GM19099 (cell line): ENCODE measurements around the gene ARL5A.

ENCODE experiments used
- POLR2A ChIP-seq: IDR thresholded peaks from 3 replicates; pipeline ENCODE4 v1.6.1; 2011; ENCODE audit warnings: low read depth; ENCODE audit not compliant: insufficient read length; ENCODE audit errors: extremely low read depth

The ARL5A gene

GRCh38 chr2:151789055-151789834 lies 39.0 kb downstream of the ARL5A start:
- no peak for TF ChIP-seq POLR2A

DNA sequence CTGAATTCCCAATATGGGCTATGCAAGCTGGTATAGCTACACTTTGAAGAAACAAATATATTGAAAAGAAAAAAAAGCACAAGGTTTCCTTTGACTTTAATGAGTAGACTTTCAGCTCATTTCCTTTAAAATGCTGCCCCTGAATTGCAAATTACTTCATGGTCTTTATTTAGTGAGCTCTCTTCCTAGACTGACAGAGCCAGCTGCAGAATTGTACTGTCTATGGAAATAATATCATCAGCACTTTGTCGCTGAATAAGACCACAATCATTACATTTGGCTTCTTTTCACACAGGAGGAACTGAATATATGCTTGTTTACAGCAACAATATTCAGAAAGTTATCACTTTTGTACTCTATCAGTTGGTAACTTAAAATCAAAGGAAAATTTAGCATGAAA lies 41.7 kb downstream of the ARL5A start:
- no peak for TF ChIP-seq POLR2A

- TF ChIP-seq POLR2A = no peak
Measured at GRCh38 chr2:151786077-151786476, 42.1 kb downstream of the ARL5A start.

DNA sequence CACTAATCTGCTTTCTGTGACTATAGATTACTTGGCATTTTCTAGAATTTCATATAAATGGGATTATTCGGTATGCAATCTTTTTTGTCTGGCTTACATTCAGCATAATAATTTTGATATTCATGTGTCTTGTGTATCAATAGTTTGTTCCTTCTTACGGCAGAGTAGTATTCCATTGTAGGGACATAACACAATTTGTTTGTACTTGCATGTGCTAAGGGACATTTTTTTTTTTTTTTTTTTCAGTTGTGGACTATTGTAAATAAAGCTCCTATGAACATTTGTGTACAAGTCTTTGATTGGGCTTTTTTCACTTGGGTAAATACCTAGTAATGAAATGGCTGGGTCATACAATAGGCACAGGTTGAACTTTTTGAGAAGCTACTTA lies 45.1 kb downstream of the ARL5A start:
- no peak for TF ChIP-seq POLR2A

DNA sequence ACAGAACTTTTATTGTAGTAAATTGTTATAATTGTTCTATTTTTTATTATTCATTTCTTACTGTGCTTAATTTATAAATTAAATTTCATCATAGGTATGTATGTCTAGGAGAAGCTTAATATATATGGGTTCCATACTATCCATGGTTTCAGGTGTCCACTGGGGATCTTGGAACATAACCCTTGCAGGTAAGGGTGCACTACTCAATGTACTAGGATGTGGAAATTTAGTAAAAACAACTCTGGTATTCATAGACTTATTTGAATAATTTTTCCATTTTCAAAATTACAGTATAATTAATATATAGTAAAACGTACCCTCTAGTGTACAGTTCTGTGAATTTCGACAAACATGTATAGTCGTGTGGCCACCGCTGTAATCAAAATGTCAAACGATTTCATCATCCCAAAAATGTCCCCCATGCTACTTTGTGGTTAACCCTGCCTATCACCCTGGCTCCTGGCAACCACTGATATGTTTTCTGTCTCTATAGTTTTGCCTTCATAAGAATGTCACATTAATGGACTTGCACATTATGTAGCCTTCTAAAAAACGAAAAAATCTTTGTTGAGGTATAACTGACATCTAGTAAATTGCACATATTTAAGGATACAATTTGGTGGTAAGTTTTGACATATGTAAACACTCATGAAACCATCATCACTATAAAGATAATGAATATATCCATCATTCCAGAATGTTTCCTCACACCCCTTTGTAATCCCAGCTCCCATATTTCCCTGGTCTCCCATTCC lies 45.7 kb downstream of the ARL5A start:
- no peak for TF ChIP-seq POLR2A

GRCh38 chr2:151781642-151782041 lies 46.6 kb downstream of the ARL5A start:
- no peak for TF ChIP-seq POLR2A

- no peak for TF ChIP-seq POLR2A
Measured at GRCh38 chr2:151780938-151781337, 47.3 kb downstream of the ARL5A start.

GRCh38 chr2:151777935-151778334 lies 50.3 kb downstream of the ARL5A start:
- no peak for TF ChIP-seq POLR2A

- no peak for TF ChIP-seq POLR2A
Measured at GRCh38 chr2:151777487-151777886, 50.7 kb downstream of the ARL5A start.

DNA sequence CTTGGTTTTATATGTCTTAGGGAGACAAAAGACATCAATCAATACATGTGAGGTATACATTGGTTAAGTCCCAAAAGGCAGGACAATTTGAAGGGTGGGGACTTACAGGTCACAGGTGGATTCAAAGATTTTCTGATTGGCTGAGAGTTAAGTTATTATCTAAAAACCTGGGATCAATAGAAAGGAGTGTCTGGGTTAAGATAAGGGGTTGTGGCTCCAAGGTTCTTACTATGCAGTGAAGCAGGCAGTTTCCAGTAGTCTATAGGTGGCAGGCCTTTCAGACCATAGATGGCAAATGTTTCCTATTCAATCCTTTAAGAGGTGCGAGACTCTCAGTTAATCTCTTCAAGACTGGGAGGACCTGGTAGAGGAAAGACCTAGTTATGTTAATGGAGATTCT lies 51.9 kb downstream of the ARL5A start:
- TF ChIP-seq POLR2A = no peak

- TF ChIP-seq POLR2A = no peak
Measured at GRCh38 chr2:151775057-151775740, 53.0 kb downstream of the ARL5A start.

DNA sequence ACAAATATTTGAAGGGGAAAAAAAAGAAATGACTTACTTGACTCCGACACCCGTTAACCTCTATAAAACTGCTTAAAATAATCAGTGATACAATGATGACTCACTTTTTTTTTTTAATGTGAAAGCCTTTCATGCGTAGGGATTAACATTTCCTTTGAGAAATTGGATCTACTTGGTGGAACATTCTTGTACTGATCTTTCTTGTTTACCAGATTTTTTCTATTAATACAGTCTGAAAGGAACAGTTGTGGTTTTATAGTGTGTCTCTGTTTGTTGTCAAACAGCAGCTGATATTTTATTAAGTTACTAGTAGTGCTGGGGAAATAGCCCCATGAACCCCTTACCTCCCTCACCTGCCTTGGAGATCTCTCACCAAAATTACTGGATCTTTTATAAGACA lies 53.7 kb downstream of the ARL5A start:
- no peak for TF ChIP-seq POLR2A

- no peak for TF ChIP-seq POLR2A
Measured at GRCh38 chr2:151771599-151772358, 56.4 kb downstream of the ARL5A start.

DNA sequence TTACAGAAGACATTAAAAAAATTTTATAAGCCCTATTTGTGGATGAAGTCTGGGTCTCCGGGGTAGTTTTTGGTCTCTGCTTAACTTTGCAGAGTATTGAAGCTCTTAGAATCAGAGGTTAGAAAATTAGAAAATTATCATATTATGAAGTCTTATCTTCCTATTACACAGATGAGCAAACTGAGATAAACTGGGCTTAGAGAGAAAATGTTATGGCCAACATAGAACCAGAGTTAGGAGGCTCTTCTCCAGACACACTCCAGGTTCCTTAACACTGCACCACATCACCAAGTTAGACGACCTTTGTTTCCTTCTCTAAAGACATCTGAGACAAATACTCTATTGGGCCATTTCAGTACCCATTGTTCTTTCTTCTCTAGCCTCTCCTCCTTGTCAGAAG lies 57.2 kb downstream of the ARL5A start:
- TF ChIP-seq POLR2A = no peak

- no peak for TF ChIP-seq POLR2A
Measured at GRCh38 chr2:151769606-151770005, 58.6 kb downstream of the ARL5A start.

- TF ChIP-seq POLR2A = no peak
Measured at GRCh38 chr2:151767536-151767935, 60.7 kb downstream of the ARL5A start.
